Mesendoderm (in vitro differentiated cells): ENCODE data around the gene IFNE. TPM values are rescaled to one million over a fixed set of nuclear protein-coding genes. Genes with fewer than 3 reads are reported as not detected.

Experiments
- DNase-seq: peaks from one replicate; pipeline ENCODE4 v3.0.0; 2013
- H2AK5ac ChIP-seq: 2 replicates; pipeline ENCODE4 v1.6.1; 2013; ENCODE audit warnings: low read length, inconsistent platforms
- H2BK120ac ChIP-seq: 2 replicates; pipeline ENCODE4 v1.6.1; 2013; ENCODE audit warnings: low read depth, mild to moderate bottlenecking, low read length, moderate library complexity, mixed read lengths
- H2BK15ac ChIP-seq: replicated peaks from 2 replicates; pipeline ENCODE4 v1.6.1; 2013; ENCODE audit warnings: low read depth, mild to moderate bottlenecking, moderate library complexity
- H2BK5ac ChIP-seq: 2 replicates; pipeline ENCODE4 v1.6.1; 2013; ENCODE audit warnings: low read length, inconsistent platforms
- H3K18ac ChIP-seq: 2 replicates; pipeline ENCODE4 v1.6.1; 2013; ENCODE audit warnings: mild to moderate bottlenecking, low read length, mixed read lengths
- H3K23ac ChIP-seq: one replicate; pipeline ENCODE4 v1.6.1; 2013; ENCODE audit warnings: low read length
- H3K27ac ChIP-seq: 2 replicates; pipeline ENCODE4 v1.5.1; 2013; ENCODE audit warnings: low read depth, mild to moderate bottlenecking, inconsistent platforms, low read length, moderate library complexity
- H3K27me3 ChIP-seq: 2 replicates; pipeline ENCODE4 v1.6.1; 2013; ENCODE audit warnings: low read length, control low read depth, mild to moderate bottlenecking, inconsistent platforms; ENCODE audit not compliant: insufficient read depth, poor library complexity
- H3K36me3 ChIP-seq: 2 replicates; pipeline ENCODE4 v1.6.1; 2013; ENCODE audit warnings: low read length, inconsistent platforms; ENCODE audit not compliant: control insufficient read depth, insufficient read depth
- H3K4ac ChIP-seq: one replicate; pipeline ENCODE4 v1.6.1; 2013; ENCODE audit warnings: low read depth, mild to moderate bottlenecking, low read length, moderate library complexity
- H3K4me1 ChIP-seq: 2 replicates; pipeline ENCODE4 v1.6.1; 2013; ENCODE audit warnings: low read depth, low read length, inconsistent platforms; ENCODE audit not compliant: control insufficient read depth
- H3K4me2 ChIP-seq: 2 replicates; pipeline ENCODE4 v1.6.1; 2013; ENCODE audit warnings: low read length
- H3K4me3 ChIP-seq: 2 replicates; pipeline ENCODE4 v1.5.1; 2013; ENCODE audit warnings: mild to moderate bottlenecking, low read length
- H3K56ac ChIP-seq: one replicate; pipeline ENCODE4 v1.6.1; 2013; ENCODE audit warnings: low read length
- H3K79me1 ChIP-seq: 2 replicates; pipeline ENCODE4 v1.6.1; 2013; ENCODE audit warnings: low read length, inconsistent platforms
- H3K79me2 ChIP-seq: 2 replicates; pipeline ENCODE4 v1.6.1; 2013; ENCODE audit warnings: mild to moderate bottlenecking, low read length; ENCODE audit not compliant: control insufficient read depth, insufficient read depth
- H3K9ac ChIP-seq: 2 replicates; pipeline ENCODE4 v1.6.1; 2013; ENCODE audit warnings: low read length, inconsistent platforms
- H4K5ac ChIP-seq: one replicate; pipeline ENCODE4 v1.6.1; 2013; ENCODE audit warnings: low read length
- H4K8ac ChIP-seq: one replicate; pipeline ENCODE4 v1.6.1; 2013; ENCODE audit warnings: low read depth, mild to moderate bottlenecking, control low read depth, low read length, moderate library complexity
- WGBS: extraction: QIAGEN DNeasy Blood & Tissue Kit; methylation state at CpG from one replicate; pipeline ENCODE4 v1.1.7; 2013; ENCODE audit warnings: low lambda C conversion rate, missing lambda C conversion rate; ENCODE audit not compliant: insufficient coverage; ENCODE audit errors: extremely low coverage; 5-methylcytosine and 5-hydroxymethylcytosine counted together
- small RNA-seq: library from polyadenylated mRNA; stranded (forward); fragments of <200 nt; extraction: miRNeasy Mini kit (QIAGEN cat#:217004); gene quantifications from one replicate; pipeline ENCODE3, GENCODE V24; 2013; ENCODE audit not compliant: insufficient read depth

IFNE gene

GRCh38 chr9:21432672-21433425, 49.3 kb downstream of the IFNE start:
- Histone ChIP-seq H3K56ac (no peak overlapping the region), H3K79me2 (no peaks in the 10 kb centered on the region), H3K4me2 (no peak overlapping the region), H3K27me3 (no peaks in the 10 kb centered on the region), H2AK5ac (no peak overlapping the region), H3K4me1 (no peaks in the 10 kb centered on the region), H3K18ac (no peak overlapping the region), H3K36me3 (no peaks in the 10 kb centered on the region), H3K23ac (no peak overlapping the region), H4K5ac (no peak overlapping the region), H3K9ac (no peak overlapping the region), H3K4me3 (no peak overlapping the region), H2BK120ac (no peak overlapping the region), H2BK15ac (no peak overlapping the region), H4K8ac (no peak overlapping the region), H3K27ac (no peak overlapping the region), H3K79me1 (no peaks in the 10 kb centered on the region), H2BK5ac (no peak overlapping the region), H3K4ac (no peak overlapping the region)
- no peak for DNase-seq
- no CpG with 5 or more reads among the region's 2 CpGs for WGBS

Small RNAs within 50 kb of the gene (small RNA-seq; reads per million reads assigned to genes)
- gene MIR31 (2,339 reads per million, percentile 99 among the genes with 10 or more reads in this experiment), gene RF00157 (not detected)
